Esophagus squamous epithelium (tissue), 4 donors: ENCODE measurements around the gene MID1.

ENCODE experiments used
- CTCF ChIP-seq, 6 experiments: fragments of 450-650 bp in 4 of 6; fragments of 200-600 bp in 2 of 6; sonication (generic) in 2 of 6; IDR thresholded peaks; one replicate each; pipeline ENCODE4 v1.5.1; 2016 to 2019; ENCODE audit warnings: antibody characterized with exemption in 6 of 6, mild to moderate bottlenecking in 4 of 6, moderate library complexity in 4 of 6
- POLR2A ChIP-seq, 4 donors: fragments of 450-650 bp; IDR thresholded peaks; one replicate each; pipeline ENCODE4 v1.6.1; 2017; ENCODE audit warnings: antibody characterized with exemption in 4 of 4, mild to moderate bottlenecking in 4 of 4, moderate library complexity in 3 of 4

- TF ChIP-seq CTCF (IDR thresholded peaks at IDR 0.05) = no peak
- TF ChIP-seq POLR2A (IDR thresholded peaks at IDR 0.05) = no peak
Observed at GRCh38 chrX:10667143-10667542, 46.8 kb upstream of the MID1 start.
